C4-2B (cell line): ENCODE measurements around the gene PADI1.

Experiments used
- H3K27ac ChIP-seq: fragments of 450-650 bp; 2 replicates; pipeline ENCODE4 v1.5.1; 2017
- CTCF ChIP-seq: fragments of 450-650 bp; conservative IDR thresholded peaks from 2 replicates; pipeline ENCODE4 v1.5.1; 2017; ENCODE audit warnings: mild to moderate bottlenecking
- ZFX ChIP-seq: fragments of 450-650 bp; IDR thresholded peaks from 2 replicates; pipeline ENCODE4 v1.6.1; 2017

The PADI1 gene

GRCh38 chr1:17209430-17209829 lies 4.5 kb downstream of the PADI1 start:
- no peak overlapping the region for H3K27ac ChIP-seq
- TF ChIP-seq ZFX = no peak
- no peak for TF ChIP-seq CTCF

- TF ChIP-seq ZFX (no peak), CTCF (no peak)
- H3K27ac ChIP-seq = no peak overlapping the region
Measured at GRCh38 chr1:17210176-17210575, 5.2 kb downstream of the PADI1 start.

GRCh38 chr1:17211377-17211776 lies 6.4 kb downstream of the PADI1 start:
- no peak for TF ChIP-seq CTCF
- TF ChIP-seq ZFX = no peak
- no peak overlapping the region for H3K27ac ChIP-seq

- TF ChIP-seq ZFX (no peak), CTCF (no peak)
- no peak overlapping the region for H3K27ac ChIP-seq
Measured at GRCh38 chr1:17212009-17212408, 7.1 kb downstream of the PADI1 start.

- no peak overlapping the region for H3K27ac ChIP-seq
- TF ChIP-seq ZFX (no peak), CTCF (no peak)
Measured at GRCh38 chr1:17212487-17213121, 7.7 kb downstream of the PADI1 start.

GRCh38 chr1:17213148-17213781 lies 8.3 kb downstream of the PADI1 start:
- TF ChIP-seq ZFX (no peak), CTCF (no peak)
- no peak overlapping the region for H3K27ac ChIP-seq

- no peak overlapping the region for H3K27ac ChIP-seq
- TF ChIP-seq CTCF = no peak
- no peak for TF ChIP-seq ZFX
Measured at GRCh38 chr1:17213782-17214148, 8.8 kb downstream of the PADI1 start.
